GM18502 (cell line): ENCODE data around the gene TFCP2L1.

Experiments used
- ATAC-seq: cut with Tn5 transposase; IDR thresholded peaks from one replicate; pipeline ENCODE4 v1.9.1; 2021; ENCODE audit warnings: mild to moderate bottlenecking; ENCODE audit not compliant: unreplicated experiment, poor library complexity

Gene TFCP2L1

GRCh38 chr2:121185111-121185510 lies 99.9 kb downstream of the TFCP2L1 start:
- no peak for ATAC-seq

- no peak for ATAC-seq
These were observed 100.6 kb downstream of the TFCP2L1 start for GRCh38 chr2:121184248-121184862.

GRCh38 chr2:121182520-121182919 lies 102.5 kb downstream of the TFCP2L1 start:
- ATAC-seq = no peak

- no peak for ATAC-seq
These were observed 105.5 kb downstream of the TFCP2L1 start for GRCh38 chr2:121179467-121179866.

GRCh38 chr2:121178730-121179129 lies 106.3 kb downstream of the TFCP2L1 start:
- no peak for ATAC-seq

GRCh38 chr2:121177896-121178295 lies 107.1 kb downstream of the TFCP2L1 start:
- ATAC-seq = no peak

- ATAC-seq = no peak
These were observed 109.7 kb downstream of the TFCP2L1 start for GRCh38 chr2:121175326-121175725.

GRCh38 chr2:121173806-121174205 lies 111.2 kb downstream of the TFCP2L1 start:
- no peak for ATAC-seq

- no peak for ATAC-seq
These were observed 111.9 kb downstream of the TFCP2L1 start for GRCh38 chr2:121173112-121173511.

GRCh38 chr2:121172456-121172855 lies 112.5 kb downstream of the TFCP2L1 start:
- ATAC-seq = no peak

GRCh38 chr2:121171625-121172119 lies 113.3 kb downstream of the TFCP2L1 start:
- no peak for ATAC-seq

- no peak for ATAC-seq
These were observed 114.4 kb downstream of the TFCP2L1 start for GRCh38 chr2:121170577-121170976.

- ATAC-seq = no peak
These were observed 117.6 kb downstream of the TFCP2L1 start for GRCh38 chr2:121167411-121167810.
